Muscle of arm (tissue), 12 donors: Measurements from ENCODE around the gene REEP1. TPM values are rescaled to one million over a fixed set of nuclear protein-coding genes. Genes with fewer than 3 reads are reported as not detected.
"Not testable (repeated sequence)": the region's sequence is repeated elsewhere in the genome, so short reads cannot be mapped to it uniquely, and the experiment has no call there.

Source experiments
- DNase-seq: peaks from one replicate; pipeline ENCODE4 v3.0.0-alpha.2; 2013
- polyA plus RNA-seq, 12 donors: library from polyadenylated mRNA; unstranded; fragments of 120-200 nt; gene quantifications; one replicate each; pipeline ENCODE4 v1.2.1, GENCODE V29; 2013; ENCODE audit not compliant: insufficient read length in 12 of 12

The REEP1 gene
- polyA plus RNA-seq, 12 donors, result 35.8 to 183 (median 70.7) TPM

- DNase-seq, result not testable (repeated sequence)
These were observed 92.2 kb downstream of the REEP1 start for GRCh38 chr2:86245222-86245621.

- DNase-seq, result not testable (repeated sequence)
These were observed 92.6 kb downstream of the REEP1 start for GRCh38 chr2:86244781-86245180.

GRCh38 chr2:86243950-86244733 lies 93.3 kb downstream of the REEP1 start:
- DNase-seq, result no peak

- DNase-seq, result no peak
These were observed 94.2 kb downstream of the REEP1 start for GRCh38 chr2:86243272-86243671.

GRCh38 chr2:86241611-86242010 lies 95.8 kb downstream of the REEP1 start:
- no peak for DNase-seq

GRCh38 chr2:86240251-86240650 lies 97.2 kb downstream of the REEP1 start:
- no peak for DNase-seq

- DNase-seq, result no peak
These were observed 97.7 kb downstream of the REEP1 start for GRCh38 chr2:86239745-86240144.

GRCh38 chr2:86239326-86239725 lies 98.1 kb downstream of the REEP1 start:
- DNase-seq, result no peak

GRCh38 chr2:86238354-86238753 lies 99.1 kb downstream of the REEP1 start:
- DNase-seq, result no peak

GRCh38 chr2:86237172-86237571 lies 100.3 kb downstream of the REEP1 start:
- DNase-seq, result no peak

GRCh38 chr2:86235196-86235980 lies 102.0 kb downstream of the REEP1 start:
- no peak for DNase-seq

GRCh38 chr2:86234563-86235131 lies 102.8 kb downstream of the REEP1 start:
- DNase-seq, result no peak

GRCh38 chr2:86233436-86233835 lies 104.0 kb downstream of the REEP1 start:
- DNase-seq, result no peak

- no peak for DNase-seq
These were observed 104.5 kb downstream of the REEP1 start for GRCh38 chr2:86232910-86233309.

GRCh38 chr2:86232373-86232784 lies 105.0 kb downstream of the REEP1 start:
- DNase-seq, result no peak

- no peak for DNase-seq
These were observed 105.6 kb downstream of the REEP1 start for GRCh38 chr2:86231680-86232372.

GRCh38 chr2:86230961-86231360 lies 106.5 kb downstream of the REEP1 start:
- no peak for DNase-seq

GRCh38 chr2:86229221-86229620 lies 108.2 kb downstream of the REEP1 start:
- DNase-seq, result no peak

- DNase-seq, result not testable (repeated sequence)
These were observed 108.9 kb downstream of the REEP1 start for GRCh38 chr2:86228574-86228973.

GRCh38 chr2:86227685-86228084 lies 109.7 kb downstream of the REEP1 start:
- DNase-seq, result no peak

- no peak for DNase-seq
These were observed 110.5 kb downstream of the REEP1 start for GRCh38 chr2:86226636-86227520.
